Kidney glomerular epithelial cell (primary cell): ENCODE measurements around the gene PPL.

Experiments used
- DNase-seq: peaks from one replicate; lab custom pipeline; 2025; lab: John Stamatoyannopoulos, UW

The PPL gene

DNA sequence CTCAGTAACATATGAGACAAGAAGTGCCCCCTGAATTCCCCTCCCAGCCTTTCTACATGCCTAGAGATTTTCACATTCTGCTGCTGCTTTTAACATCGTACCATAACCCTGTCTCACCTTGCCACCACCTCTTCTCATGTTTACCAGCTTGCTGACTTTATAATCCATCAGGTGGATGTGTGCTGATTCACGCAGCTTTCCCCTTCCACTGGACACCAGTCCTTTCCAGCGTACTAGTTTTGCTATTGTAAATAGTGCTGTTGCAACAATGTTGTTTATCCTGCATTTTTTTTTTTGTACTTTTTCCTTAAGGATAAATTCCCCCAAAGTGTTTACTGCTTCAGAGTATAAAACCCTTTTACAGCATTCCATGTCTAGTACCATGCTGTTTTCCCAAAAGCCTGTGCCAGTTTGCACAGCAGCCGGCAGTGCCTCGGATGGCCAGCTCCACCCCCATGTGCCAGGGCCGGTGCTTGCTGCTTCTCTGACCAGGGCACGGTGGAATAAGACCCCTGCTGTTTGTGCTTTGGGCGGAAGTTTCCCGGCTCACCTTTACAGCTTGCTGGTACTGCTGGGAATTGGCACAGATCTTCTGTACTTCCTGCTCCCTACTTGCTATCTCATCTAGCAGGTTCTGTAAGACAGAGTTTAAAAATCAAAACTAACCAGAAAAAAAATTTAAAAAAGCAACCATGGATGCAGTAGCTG lies 48.4 kb downstream of the PPL start:
- no peak for DNase-seq

DNA sequence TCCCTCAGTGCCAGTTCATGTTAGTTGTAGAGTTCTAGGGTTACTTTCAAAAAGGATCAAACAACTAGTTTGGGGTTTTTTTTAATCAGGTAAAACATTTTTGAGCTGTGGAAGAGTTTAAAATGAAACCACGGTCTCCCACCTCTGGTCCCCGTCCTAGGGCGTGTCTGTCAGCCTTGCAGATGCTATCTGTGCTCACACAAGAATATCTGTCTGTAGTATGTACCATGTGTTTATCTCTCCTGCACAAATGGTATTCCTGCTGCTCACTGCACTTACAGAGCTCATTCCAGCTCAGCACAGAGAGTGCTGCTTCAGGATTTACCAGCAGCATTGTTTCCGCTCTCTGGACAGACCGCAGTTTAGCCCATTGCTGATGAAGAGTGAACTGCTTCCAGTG lies 50.8 kb downstream of the PPL start:
- no peak for DNase-seq

DNA sequence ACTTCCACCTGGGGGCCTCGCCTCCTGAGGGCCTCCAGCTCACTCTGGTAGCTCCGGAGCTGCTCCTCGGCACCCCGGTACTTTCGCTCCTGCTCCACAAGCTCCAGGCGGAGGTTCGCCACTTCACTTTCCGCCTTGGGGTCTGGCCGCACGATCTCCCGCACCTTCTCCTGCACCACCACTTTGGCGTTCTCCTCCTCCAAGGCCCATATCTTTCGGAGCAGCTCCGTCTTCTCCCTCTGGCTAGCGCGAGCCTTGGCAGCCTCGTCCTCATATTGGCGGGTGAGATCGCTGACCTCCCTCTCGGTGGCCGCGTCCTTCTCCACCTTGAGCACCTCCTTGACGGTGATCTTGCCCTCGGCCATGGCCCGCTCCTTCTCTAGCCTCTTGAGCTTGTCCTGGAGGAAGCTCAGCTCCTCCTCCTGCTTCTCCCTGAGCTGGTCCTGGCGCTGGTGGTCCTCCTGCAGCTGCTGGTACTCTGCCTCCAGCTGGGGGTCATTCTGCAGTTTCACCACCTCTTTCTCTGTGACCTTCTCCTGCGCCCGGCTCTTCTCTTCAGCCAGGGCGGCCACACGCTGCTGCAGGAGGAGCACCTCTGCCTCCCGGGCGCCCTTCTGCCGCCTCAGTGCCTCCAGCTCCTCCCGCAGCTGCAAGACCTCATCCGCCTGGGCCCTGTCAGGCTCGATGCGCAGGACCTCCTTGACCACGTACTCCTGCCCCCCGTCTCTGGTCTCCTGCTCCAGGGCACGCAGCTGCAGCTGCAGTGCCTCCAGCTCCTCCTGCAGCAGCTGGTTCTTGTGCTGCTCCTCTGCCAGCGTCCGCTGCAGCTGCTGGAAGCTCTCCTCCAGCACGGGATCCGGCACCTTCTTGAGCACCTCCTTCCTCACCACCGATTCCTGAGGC lies 51.7 kb downstream of the PPL start:
- DNase-seq, result no peak

DNA sequence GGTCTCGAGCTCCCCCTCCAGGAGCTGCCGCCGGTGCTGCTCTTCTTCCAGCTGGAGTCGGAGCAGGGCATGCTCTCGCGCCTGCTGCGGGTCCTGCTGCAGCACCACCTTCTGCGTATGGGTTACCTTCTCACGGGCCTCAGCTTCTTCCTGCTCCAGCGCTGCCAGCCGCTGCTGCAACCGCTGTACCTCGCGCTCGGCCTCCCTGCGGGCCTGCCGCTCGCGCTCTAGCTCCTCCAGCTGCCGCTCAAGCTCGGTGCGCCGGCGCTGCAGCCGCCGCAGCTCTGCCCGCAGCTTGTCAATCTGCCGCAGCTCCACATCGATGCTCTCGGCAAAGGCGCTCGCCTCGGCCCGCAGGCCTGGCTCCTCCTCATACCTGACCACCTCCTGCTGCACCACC lies 52.7 kb downstream of the PPL start:
- DNase-seq, result no peak

DNA sequence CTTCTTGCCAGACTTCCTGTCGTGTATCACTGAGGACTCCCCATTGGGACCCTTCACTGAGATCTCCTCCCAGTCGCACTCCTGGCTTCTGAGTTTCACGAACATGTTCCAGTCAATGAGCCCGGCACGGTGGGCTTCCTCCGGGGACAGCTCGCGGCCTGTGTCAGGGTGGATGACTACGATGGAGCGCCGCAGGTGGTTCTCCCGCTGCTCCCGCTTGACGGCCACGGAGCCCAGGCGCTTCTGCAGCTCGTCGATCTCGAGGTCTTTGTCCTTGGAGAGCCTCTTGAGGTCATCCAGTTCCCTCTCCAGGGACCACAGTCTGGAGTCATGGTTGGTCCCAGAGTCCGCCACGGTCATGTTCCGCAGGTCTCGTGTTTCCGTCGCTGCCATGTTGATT lies 53.4 kb downstream of the PPL start:
- no peak for DNase-seq

DNA sequence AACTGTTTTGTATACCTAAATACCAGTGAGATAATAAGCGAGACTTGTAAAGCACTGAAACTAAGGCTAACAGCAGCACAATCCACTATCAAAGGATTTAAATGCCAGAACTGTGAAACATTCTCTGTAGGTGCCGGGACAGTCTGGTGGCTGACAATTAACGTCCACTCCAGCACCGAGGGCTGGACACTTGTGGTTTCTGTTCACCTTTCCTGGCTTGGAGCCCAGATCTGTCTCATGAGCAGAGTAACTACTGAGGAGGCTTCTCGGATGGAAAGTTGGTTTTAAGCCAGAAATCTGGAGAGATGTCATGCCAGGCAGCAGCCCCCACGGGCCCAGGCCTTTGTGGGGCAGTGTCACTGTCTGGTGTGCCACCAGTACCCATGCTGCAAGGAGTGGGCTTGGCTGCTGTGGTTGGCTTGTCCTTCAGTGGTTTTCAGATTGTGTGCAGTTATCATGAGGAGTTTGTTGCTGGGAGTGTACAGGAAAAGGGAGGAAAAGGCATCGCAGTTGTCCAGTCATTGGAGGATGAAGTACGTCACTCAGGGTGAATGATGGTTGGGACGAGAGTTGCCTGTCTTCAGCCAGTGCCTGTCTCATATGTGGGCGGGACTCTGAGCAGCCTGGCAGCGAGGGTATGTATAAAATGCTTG lies 54.2 kb downstream of the PPL start:
- DNase-seq, result peak; percentile 97

DNA sequence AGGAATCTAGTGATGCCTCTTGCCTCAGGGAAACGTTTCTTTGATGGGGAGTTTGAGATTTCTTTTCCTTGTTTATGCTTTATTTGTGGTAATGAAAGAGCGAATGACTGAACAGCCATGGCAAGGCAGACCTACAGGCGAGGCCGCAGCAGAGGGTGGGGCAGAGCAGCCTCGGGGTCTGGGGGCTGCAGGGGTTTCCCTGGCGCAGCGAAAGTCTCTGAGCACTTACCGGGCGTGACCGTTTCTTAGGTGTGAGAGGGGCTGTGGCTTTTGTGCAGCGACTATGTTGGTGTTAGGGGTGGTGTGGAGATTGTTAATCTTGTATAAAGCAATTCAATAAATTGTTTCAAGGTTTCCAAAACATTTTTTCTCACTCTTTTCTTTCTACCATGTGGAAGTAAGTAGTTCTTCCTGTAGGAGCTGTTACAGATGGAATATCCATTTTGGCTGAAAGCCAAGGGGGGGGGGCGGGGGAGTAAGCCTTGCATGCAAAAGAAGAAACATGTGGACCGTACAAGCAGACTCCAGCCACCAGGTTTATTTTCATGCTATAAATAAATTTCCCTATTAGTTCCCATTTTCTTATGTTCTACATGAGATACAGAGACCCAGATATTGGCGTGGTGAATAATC lies 54.8 kb downstream of the PPL start:
- no peak for DNase-seq

DNA sequence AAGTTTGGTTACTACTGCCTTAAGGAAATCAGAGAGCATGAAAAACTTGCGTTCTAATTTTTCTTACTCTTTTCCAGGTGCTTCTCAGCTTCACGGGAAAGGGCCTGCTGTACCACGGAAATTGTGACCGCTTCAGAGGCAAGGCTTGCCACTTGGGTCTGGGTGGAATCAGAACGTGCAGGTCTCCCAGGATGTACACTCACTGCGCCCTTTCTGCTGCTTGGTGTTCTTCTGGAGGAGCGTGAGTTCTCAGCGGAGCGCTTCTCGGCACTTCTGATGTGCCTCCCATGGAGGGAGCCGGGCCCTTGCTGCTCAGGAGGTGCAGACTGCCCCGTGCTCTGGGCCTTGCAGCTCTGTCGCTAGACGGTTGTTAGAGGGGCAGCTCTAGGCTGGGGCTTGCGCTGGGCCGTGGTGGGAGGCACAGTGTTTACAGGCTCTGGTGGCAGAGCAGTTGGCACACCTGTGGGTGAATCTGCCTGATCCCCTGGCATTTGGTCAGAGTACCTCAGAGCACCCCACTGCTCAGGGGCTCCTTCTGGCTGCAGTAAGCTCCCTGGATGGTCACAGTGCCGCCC lies 56.9 kb downstream of the PPL start:
- DNase-seq, result no peak

DNA sequence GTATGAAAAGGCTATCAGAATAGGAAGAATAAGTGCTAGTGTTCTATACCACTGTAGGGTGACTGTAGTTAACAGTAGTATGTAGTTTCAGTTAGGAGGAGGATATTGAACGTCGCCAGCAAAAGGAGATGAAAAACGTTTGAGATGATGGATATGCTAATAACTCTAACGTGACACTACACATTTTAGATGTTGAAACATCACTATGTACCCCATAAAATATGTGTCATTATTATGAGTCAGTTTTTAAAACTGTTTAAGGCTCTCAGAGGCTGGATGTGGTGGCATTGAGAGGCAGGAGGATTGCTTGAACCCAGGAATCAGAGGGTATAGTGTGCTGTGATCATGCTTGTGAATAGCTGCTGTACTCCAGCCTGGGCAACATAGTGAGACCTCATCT lies 57.9 kb downstream of the PPL start:
- DNase-seq, result no peak

DNA sequence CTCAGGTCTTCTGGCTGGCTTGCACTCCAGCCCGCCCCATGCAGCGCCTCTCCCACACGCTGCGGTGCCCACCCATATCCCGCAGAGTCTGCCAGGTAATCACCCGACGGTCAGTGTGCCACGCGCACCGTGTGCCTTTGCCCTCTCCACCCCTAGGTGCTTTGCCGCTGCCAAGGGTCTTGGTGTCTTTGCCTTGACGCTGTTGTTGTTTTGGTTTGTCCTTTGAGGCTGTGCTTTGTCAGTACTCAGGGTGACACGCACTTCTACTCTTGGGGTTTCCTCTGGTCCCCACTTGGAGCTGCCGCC lies 59.6 kb downstream of the PPL start:
- DNase-seq, result no peak

DNA sequence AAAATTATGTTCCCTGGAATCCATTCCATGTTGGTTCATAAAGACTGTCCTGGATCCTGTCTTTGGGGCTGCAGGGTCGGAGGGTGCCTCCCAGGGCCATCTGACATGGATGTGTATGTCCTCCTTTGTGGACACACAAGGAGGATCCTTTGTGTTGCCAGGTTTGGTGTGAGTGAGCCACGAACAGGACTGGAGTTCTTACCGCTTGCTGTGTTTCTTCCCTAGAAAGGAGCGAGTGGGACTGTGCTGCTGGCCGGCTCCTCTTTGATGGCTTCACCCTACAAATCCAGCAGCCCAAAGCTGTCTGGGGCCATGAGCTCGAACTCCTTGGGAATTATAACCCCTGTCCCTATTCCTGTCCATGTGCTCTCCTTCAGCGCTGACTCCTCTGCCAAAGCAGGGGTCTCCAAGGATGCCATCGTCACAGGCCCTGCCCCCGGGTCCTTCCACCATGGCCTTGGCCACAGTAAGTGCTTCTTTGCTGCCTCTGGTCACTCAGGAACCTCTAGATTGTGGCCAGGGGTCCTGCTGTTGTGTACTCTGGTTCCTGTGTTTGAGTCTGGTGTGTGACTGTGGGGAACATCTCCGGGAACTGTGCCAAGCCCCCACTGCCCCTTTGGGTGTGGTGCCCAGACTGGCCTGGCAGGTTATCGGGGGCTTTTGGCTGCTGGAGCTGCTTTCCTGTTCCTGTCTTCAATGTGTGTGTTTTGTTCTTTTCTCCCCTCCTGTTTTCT lies 60.1 kb downstream of the PPL start:
- DNase-seq, result no peak

DNA sequence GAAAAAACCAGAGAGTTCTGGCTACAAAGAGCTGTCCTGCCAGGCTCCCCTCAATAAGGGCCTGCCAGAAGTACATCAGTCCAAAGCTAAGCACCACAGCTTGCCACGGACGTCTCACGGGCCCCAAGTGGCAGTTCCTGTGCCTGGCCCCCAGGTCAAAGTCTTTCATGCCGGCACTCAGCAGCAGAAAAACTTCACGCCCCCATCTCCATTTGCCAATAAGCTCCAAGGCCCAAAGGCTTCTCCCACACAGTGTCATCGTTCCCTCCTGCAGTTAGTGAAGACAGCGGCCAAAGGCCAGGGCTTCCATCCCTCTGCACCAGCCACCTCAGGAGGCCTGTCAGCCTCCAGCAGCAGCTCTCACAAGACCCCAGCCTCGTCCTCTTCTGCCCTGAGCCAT lies 62.3 kb downstream of the PPL start:
- no peak for DNase-seq

DNA sequence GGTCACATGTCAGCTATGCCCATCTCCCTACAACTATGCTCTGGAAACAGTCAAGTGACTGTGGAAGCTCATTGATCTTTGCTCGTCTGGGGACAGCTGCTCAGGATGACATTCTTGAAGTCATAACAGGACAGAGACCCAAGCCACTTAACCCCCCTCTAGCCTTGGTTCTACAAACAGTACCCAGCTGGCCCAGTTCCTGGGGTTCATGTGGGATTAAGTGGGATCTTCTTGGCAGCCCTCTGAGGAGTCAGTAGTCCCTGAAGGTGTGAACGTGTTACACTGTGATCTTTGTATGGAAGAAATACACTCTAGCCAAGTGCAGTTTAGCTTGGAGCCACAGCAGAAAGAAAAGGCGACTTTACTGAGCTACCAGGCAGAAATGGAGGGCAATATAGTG lies 63.9 kb downstream of the PPL start:
- no peak for DNase-seq

DNA sequence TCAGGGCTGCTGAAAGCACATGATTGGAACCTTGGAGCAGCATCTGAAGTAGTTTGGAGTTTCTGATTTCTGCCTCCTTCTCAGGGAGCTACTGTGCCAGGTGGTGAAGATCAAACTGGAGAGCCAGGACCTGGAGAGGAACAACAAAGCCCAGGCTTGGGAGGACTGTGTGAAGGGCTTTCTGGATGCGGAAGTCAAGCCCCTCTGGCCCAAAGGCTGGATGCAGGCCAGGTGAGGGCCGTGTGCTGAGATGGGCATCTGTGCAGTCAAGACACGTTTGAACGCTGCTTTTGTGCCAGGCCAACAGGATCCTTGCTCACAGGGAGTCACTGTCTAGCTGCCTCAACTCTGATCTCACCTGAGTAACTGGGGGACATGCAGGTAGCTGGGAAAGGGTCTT lies 65.9 kb downstream of the PPL start:
- no peak for DNase-seq

DNA sequence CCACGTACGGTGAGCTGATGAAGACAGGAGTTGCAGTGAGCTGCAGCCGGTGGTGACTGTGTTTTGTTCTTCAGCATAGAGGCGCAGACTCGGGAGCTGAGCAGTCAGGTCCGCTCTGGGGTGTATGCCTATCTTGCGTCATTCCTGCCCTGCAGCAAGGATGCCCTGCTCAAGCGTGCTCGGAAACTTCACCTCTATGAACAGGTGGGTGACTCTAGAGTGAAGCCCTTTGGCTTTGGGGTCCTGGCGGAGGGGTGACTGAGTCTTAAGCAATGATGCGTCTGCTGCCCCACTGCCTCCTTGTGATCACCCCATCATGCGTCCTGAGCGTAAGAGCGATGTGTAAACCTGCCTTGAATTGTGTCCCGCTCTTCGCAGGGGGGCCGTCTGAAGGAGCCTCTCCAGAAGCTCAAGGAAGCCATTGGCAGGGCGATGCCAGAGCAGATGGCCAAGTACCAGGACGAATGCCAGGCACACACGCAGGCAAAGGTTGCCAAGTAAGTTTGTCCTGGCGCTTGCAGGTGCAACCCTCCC lies 66.7 kb downstream of the PPL start:
- no peak for DNase-seq

DNA sequence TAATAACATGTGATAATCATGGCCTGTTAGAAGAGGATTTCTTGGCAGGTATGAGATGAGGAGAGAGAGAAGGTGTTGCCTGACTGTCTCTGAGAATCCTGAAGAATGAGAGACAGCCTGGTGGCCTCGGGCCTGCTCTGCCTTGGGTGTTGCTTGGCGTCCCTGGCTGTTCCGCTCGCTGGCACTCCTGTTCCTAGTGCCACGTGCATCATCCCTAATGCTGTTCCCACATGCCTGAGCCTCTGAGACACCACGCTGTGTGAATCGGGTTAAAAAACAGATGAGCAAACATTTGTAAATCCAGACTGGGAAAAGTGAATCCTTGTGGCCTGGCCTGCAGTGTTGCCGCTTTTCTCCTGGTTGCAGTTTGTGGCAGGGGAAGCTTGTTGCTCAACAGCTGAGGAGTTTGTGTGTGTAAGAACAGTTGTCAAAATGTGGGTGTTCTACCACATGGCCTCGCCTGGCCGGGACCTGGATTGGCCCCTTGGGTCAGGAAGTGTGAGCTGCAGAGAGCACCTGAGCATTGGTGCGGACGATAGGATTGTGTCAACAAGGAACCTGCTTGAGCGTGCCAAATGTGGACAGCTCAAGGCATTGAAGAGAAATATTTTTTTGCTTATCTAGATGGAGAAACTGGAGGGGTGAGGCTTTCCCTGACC lies 67.7 kb downstream of the PPL start:
- no peak for DNase-seq

DNA sequence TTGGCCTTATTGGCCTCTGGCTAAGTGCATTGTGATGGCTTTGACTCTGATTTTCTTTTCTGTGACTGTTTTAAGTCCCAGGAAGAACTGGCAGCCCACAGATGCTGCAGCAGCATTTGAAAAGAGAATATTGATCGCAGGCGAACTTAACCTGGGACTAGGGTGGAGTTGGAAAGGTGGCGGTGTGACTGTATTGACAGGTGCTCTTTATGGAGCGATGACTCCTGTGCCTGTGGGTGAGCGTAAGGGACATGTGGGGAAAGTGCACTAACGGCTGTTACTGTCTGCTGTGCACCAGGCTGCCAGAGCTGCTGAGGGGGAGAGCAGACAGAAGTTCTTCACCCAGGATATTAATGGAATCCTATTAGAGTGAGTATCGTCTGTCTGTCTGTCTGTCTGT lies 68.4 kb downstream of the PPL start:
- DNase-seq, result no peak

DNA sequence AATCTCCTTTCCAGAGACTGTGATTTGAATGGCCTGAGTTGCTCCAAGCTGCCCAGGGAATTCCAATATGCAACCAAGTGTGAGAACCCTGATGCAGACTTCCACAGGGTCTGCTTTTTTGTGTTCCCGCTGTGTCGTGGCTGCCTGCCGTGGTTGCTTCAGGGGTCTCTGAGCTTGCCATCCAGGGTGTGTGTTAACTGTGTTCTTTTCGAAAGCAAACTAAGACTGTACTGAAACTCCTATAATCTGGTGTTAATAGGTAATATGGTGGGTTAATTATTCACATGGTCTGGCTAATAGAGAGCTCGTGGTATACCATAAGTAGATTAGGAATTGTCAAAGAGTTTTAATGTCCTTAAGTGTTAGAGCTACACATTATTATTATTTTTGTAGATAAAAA lies 68.9 kb downstream of the PPL start:
- peak; percentile 63 for DNase-seq

DNA sequence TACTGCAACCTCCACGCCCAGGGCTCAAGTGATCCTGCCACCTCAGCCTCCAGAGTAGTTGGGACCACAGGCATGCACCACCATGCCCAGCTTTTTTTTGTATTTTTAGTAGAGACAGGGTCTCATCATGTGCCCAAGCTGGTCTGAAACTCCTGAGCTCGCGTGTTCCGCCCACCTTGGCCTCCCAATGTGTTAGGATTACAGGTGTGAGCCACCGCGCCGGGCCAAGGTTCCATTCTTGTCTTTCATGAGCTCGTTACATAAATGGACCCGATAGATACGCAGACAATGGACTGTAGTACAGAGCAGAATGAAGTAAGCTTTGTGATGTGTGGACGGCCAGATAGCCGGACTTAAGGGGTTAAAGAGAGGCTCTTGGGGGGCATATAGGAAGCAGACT lies 70.4 kb downstream of the PPL start:
- no peak for DNase-seq

DNA sequence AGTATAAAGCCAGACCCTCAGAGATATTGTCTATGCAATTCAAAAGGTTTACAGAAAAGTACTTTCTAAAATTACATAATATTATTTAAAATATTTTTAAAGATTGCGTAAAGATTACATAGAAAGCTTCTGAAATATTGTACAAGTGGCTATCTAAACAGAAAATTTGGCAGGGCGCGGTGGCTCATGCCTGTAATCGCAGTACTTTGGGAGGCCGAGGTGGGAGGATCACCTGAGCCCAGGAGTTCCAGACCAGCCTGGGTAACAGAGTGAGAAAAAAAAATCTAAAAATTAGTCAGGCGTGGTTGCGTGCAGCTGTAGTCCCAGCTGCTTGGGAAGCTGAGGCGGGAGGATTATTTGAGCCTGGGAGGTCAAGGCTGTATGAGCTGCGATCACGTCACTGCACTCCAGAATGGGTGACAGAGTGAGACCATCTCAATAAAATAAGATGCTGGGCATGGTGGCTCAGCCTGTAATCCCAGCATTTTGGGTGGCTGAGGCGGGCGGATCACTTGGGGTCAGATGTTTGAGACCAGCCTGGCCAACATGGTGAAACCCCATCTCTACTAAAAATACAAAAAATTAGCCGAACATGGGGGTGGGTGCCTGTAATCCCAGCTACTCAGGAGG lies 71.6 kb downstream of the PPL start:
- DNase-seq, result no peak
